ENCODE results near the gene DDAH1.

GRCh38 chr1:85334962-85335361, 130.0 kb downstream of the DDAH1 start:
- TF ChIP-seq CTCF (conservative IDR thresholded peaks at IDR 0.05; ENCODE audit: low read depth, low read length) (no peak), EZH2 (IDR thresholded peaks at IDR 0.05; ENCODE audit: low read length, unreplicated experiment) (no peak)

Measured in PC-3 (cell line).